KG1 (cell line): ENCODE results near the gene RARB.

Experiments
- DNase-seq: peaks from one replicate; lab custom pipeline; 2025; lab: John Stamatoyannopoulos, UW

Gene RARB

DNA sequence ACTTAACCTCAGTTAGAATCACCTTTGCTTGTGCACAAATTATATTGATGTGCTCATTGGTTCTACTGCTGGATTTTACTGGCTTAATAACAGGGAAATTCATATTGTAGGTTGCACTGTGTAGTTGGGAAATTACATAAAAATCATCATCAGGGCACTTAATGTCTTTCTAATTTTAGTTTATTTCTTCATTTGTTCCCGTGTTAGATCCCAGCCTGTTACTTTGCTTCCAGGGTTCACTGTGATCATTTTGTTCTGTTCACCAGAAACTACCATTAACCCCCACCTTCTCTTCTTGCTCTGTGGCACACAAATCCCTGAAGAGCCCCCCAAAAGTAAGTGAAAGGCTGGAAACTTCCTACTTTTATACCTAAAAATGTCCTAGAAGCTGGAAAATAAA, 80.4 kb downstream of the RARB start:
- DNase-seq, result no peak

DNA sequence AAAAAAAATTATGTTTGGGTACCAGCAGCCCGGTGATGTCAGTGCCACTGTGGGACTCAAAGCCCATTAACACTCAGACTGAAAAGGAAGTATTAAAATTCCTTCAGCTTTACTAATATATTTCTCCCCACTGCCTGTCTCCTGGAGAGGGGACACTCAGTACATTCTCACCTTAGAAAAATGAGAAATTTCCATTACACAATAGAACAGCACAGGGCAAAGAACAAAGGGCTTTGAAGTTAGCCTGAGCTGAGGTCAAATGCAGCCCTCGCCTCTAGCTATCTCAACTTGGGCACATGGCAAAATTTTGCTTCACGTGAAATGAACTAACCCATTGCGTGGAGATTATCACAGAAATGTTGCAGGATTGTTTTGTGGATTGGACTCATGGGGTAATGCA, 80.8 kb downstream of the RARB start:
- DNase-seq, result no peak

DNA sequence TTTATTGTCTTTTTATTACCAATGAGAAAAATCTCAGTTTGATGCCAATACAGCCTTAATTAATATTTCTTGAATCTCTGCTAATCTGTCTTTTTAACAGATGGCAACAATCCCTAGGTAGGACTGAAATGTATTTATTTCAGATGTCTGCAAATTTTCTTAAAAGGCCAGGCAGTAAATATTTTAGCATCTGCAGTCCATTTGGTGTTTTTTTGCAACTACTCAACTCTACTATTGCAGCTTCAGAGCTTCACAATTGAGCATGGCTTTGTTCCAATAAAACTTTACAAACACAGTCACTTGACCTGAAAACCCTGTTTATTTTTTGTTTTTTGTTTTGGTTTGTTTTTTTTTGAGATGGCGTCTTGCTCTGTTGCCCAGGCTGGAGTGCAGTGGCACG, 82.7 kb downstream of the RARB start:
- no peak for DNase-seq

DNA sequence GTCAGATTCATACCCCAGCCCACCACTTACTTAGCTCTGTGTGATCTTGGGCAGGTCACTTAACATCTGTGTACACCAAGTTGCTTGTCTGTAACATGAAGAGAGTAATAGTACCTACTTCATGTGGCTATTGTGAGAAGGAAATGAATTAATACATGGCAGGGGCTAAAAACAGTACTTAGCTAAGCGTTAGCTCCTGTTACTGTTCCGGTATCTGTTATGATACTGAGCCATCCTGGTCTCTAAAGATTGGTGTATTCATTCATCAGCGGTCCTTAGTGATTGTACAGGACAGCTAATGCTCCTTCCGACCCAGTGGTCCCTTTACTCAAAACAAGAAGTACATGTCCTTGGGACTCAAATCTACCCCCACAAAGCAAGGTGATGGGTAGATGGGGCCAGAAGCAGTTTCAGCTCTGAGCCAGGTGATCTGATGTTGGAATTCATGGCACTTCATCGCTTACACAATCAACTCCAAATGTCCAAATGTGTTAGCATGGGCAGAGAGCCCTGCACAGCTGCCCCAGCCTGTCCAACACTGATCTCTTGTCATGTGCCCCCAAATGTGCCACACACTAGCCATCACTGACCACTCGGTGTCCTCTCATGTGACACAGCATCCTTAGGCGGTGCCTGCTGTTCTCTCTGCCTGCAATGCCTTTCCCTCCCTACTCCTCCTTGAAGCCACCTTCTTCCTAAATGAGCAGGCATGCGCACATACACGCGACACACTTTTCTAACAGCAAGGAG, 84.1 kb downstream of the RARB start:
- no peak for DNase-seq

DNA sequence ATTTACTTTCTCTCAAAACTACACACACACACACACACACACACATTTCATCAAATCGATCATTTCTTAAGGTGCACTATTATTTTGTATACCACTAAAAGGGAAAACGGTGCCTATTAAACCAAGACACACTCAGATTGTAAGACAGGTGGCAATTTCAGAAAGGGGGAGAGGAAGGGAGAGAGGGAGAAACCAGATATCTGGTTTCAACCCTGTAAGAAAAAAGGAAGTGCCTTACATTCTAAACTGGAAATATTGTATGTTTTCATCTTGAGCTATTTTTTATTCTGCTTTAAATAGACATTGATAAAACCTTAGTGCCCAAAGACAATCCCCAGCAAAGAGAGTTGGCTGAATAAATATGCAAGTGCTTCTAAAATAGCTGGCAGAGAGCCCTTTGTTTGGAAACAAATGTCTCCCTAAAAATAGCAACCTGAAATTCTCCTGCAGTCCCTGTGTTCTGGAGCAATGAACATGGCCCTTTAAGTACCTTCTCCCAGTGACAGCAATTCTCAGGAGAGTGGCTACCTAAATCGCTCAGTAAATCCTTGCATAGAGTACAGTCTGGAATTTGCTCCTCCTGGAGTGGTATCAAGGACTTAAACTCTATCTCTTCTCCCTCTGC, 85.7 kb downstream of the RARB start:
- DNase-seq, result no peak

DNA sequence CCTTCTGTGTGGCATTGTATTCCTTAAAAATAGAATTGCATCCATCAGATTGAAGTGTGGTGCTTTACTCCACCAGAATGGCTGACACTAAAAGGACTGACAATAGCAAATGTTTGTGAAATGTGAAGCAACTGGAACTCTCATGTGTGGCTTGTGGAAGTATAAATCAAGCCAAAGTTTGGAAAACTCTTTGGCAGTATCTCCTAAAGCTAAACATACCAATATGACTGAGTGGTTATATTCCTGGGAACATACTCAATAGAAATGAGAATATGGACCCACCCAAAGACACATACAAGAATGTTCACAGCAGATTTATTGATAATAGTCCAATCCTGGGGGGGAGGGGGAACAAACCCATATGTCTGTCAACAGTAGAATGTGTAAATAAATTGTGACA, 87.1 kb downstream of the RARB start:
- no peak for DNase-seq

DNA sequence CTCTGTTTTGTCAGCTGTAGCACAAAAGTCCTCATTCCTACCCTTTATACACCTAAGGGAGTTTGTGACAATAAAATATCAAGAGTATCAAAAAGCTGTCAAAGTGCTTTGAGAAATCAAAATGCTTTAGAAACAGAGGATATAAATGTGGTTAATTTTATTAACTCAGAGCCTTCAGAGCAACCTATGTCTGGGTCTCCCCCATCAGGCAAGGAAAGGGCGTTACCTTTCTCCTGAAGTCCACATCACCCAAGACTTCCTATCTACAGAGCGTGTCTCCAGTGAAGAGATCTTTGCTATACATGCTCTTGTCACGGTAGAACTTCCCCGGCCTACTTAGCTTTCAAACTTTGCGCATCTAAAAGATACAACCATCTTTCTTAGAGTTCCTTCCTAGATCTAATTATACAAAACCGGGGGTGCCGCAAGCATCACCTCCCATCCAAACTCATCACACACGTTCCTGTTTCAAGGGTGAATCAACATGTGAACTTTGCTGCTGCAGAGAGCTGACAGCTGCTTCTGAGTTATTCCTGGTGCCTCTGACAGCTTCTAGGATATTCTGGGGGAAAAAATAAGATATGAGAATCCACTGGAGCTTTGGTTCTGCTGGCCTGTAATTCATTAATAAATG, 93.0 kb downstream of the RARB start:
- no peak for DNase-seq

DNA sequence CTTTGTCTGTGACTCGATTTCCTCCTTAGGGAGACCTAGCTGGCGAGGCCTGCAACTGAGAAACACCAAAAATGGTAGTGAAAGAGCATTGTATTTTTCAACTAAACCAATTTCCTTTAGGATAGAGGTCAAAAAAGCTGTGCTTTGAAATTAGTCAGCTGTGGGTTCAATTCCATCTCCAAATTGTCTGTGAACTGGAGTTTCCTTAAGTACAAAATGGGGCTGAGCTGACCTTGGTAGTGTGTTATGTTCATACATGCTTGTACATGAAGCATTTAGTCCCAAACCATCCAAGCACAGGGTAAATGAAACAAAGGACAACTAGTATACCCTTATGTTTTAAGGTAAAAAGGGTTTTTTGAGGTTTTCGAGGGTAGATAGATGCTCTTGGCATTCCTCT, 99.3 kb downstream of the RARB start:
- no peak for DNase-seq

DNA sequence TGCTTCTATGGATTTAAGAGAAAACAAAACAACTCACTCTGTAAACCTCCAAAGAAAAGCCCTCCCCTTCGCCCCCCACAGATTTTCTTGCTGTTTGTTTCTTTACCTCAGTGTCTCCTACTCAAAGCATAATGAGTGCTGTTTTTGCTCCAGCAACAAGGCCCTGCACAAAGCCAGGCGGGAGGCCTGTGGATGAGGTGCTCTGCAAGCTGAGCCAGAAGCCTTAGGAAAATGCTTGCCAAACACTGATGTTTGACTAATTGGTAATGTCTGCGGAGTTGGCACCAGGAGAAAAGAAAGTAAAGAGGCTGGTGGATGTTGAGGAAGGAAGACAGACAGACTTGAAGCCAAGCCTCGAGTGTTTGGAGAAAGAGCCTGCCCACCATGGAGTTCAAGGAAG, 99.7 kb downstream of the RARB start:
- DNase-seq, result no peak

DNA sequence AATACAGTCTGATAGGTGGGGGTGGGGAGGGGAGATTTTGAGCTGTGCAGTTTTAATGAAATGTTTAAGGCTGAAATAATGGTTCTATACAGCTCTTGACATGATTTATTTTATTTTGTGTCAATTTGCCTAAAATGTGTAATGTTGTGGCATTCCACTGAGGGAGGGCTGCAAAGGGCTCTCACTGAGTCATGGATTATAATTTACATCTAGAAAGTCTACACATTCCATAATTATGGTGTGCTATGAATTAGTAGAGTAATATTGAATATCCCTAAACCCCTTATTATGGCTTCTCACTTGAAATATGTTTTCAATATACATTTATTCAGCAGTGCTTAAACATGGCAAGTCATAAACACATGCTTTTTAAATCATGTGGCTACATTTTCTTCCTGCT, 103.9 kb downstream of the RARB start:
- DNase-seq, result no peak

DNA sequence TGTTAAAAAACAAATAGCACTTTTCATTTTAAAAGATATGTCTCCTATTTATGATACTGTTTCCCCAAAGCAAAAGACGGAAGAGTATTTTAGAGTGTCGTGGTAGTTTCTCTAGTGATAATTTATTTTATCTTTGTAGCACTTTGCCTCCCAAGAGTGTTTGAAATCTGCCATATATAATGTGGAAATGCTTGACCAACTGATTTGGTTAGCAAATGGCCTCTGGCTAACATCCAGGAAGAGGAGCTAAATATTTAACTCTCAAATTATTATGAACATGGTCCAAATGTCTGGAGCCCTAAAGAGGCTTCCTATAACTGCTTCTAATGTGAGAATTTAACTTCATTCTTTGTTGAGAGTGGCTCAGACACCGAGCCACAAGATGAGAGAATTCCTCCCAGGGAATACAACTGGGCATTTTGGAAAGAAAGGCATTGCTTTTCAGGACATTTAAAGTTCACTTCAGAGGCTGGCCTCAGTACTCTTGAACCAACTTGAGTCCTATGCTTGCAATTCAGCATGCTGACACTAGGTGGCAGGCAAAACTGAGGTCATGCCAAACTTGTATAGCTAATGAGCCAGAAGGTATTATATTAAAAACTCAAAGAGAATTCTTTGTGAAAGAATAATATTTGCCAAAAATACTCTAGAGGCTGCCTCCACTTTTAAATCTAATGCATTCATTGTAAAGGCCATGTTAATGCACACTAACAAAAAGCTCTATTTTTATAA, 104.5 kb downstream of the RARB start:
- DNase-seq, result no peak

DNA sequence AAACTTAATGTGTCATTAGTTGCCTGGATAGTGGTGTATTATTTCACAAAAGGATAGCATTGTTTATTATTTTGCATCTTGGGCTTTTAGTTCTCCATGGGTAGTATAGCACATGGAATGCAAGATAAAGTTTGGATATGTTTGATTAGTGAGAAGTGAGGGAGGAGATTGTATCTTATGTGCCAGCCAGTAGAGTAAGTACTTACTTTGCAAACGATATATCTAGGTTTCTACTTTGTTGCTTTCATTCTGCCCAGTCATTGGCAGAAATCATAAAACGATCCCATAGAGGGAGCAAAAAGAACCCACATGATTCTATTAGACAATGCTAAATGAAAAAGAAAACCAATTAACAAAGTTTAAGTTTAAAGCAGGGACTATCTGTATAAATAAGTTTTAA, 105.3 kb downstream of the RARB start:
- no peak for DNase-seq

DNA sequence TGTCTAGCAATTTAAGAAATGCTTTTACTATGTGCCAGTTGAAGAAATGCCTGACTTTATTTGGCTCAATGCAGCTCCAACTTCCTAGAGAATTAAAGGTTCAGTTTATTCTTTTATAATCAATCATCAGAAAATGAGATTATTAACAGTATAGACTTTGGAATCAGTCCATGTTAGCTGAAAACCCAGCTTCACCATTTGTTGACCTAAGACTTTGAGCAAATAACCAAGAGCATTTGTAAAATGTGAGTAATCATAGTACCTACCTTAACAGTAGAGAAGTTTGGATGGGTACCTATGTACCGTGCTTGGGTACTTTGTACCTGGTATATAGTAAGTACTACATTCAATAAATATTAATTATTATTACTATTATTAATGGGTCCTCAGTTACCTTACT, 105.9 kb downstream of the RARB start:
- no peak for DNase-seq

DNA sequence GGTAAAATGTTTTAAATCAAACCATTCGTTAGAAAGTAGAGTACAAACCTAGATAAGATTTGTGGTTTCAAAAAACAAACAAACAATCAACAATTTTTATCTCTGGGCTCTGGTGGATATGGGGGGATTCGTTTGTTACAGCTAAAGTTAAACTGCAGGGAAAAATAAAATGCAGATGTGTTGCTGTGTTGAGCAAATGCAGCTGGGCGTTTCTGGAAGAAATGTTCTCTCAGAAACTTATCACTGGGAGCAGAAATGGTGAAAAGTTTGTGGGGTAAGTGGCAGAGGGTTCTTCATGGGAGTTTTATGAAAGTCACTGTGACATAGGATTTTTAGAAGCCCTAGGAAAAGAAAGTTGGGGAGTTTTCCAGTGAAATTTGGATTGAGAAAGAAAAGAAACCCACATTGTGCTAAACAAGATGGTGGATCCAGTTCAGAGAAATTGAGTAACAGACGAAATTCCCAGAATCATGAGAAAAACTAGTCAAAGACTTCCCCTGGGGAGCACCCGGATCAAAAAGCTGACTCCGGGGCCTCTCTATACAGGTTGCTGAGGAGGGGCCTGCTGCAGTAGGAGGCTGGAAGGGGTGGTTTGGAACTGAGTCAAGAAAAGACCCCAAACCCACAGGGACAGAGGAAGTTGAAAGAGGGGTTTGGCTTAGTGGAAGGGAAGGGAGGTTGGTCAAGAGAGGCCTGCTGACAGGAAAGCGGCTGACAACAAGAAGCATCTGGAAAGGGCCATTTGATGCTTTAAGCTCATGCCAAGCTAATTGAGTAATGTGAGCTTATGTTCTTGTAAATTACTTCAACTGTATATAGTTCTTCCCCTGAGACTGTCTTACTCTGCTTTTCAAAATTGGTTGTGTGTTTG, 108.7 kb downstream of the RARB start:
- DNase-seq, result no peak

DNA sequence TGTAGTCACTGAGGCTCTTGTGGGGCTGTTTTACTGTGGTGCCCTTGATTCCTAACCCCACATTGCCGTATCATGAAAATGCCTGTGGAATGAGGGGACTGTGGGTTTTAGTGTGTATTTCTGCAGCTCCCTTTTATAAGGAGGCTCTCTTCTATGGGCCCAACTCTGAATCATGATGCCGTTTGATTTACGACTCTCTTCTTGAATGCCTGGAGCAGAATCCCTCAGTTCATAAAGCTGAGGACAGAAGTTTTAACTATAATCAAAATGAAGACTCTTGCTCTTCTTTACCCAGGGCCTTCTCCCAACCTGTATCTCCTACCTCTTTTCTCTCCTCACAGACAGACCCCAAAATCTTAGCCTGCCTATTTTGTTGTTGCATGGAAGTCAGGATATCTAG, 109.5 kb downstream of the RARB start:
- DNase-seq, result no peak

DNA sequence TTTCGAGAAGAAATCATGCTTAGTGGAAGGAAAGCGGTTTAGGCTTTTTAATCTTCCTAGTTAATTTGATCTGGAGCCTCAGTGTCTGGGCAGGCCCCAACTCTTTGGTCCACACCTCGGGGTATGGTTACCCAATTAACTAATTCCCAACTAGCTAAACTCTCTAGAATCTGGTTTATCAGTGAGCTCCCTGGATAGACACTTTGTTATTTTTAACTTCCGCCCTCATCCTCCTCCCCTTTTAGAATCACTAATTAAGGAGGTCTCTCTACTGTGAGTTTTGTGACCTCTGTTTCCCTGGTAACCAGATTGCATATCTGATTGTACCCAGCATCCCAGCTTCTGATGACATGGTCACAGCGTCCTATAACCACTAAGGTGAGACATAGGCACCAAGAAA, 112.2 kb downstream of the RARB start:
- DNase-seq, result no peak

DNA sequence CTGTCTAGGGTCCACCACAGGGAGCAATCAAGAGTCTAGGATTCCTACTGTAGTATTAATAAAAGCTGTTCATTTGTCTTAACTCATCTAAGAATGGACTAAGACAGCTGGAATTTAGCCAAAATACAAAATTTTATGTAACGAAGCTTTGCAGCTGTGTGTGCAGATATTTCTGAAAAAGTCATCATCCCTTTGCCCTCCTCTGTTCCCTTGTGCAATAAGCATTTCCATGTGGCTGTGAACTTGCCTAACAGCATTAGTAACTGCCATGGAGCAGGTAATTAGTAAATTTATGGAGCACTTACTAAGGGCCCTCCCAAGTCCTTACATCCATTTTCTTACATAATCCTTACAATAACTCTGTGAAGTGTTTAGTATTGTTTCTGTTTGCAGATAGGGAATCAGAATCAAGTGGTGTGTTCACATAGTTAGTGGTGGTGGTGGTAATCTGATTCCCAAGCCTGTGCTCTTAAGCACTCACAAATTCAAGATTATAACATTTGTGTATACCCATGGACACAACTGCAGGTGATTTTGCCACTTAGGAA, 114.5 kb downstream of the RARB start:
- no peak for DNase-seq

DNA sequence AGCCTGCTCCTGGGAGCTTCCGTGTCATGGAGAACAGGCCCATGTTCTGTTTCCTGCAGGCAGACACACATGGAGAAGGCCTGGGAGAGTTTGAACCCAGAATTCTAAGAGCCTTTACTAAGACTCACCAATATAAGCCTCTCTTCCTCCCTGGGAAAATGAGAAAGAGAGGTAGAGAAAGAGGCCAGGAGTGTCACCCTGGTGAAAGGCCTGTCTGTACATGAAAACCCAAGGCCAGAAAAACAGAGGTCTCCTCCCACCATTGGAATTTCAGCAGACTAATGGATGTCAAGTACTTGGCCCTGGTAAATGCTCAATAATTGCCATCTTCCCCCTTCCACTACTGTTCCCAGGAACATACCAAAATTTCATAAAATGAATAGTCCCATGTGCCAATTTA, 119.0 kb downstream of the RARB start:
- DNase-seq, result no peak

DNA sequence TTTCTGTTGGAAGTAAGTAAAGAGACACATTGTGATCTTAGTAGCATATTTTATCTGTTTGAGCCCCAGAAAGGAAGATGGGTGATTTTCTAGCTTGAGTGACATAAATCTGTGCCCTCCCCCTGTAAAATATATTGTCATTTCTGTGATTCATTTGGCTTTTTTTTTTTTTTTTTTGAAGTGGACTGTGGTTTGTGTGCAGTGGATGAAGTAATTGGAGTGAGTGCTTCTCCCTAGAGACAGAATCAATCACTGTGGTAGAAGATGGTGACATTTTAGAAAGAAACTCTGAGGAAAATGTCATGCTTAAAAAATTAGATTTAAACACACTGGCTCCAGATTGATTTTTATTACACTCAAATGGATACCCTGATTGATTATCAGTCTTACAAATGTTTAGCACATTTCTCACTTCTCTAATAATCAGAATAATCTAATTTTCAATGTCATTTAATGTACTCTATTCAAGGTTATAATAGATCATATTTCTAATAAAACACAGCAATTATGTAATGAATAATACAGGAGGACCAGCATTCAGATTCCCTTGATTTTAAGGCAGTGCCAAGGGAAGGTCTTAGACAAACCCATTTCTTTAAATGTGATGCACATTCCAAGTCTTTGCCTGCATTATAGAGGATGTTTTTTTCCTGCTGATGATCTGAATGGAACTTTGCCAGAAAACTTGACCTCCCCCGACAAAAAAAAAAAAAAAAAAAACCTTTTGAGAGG, 120.0 kb downstream of the RARB start:
- DNase-seq, result no peak

DNA sequence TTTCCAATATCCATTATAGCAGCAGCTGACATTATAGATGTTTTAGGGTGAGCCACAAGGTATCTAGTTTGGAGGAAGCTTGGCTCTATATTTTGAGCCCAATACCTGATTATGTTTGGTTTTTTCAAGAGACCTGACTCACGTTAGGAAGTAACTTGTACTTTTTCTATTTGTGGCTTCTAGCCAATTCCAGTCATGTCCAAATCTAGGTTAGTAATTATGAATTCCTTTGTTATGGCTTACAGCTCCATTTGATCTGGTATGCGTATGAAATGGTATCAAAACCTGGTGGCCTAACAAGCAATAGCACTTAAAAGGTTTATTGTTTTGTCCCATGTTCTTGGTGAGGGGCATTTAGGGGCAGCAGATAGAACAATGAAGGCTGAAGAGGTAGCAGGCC, 120.8 kb downstream of the RARB start:
- no peak for DNase-seq

DNA sequence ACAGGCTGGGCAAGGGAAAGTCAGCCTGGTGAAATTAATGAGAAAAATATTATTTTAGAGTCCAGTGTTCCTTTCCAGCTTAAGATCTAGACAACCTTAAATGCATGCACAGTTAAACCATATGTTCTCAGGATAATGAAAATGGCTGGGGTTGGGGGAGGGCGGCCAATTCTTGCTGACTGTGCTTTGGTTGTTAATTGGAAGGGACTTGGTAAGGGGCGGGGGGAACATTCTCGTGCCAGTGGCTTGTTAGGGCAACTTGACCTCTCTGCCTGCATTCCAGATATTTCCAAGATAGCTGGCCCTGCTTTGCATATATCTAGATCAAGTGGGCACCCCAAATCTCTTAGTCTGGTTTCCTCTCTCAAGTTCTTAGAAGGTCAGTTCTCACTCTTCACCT, 124.2 kb downstream of the RARB start:
- no peak for DNase-seq
